22Rv1 (cell line): ENCODE data around the gene DUS4L.
"Not testable (repeated sequence)": the region's sequence is repeated elsewhere in the genome, so short reads cannot be mapped to it uniquely, and the experiment has no call there.

Source experiments
- H3K27ac ChIP-seq: fragments of 450-650 bp; 2 replicates; pipeline ENCODE4 v1.5.1; 2017
- ZFX ChIP-seq: fragments of 450-650 bp; IDR thresholded peaks from 2 replicates; pipeline ENCODE4 v1.6.1; 2017; ENCODE audit warnings: antibody characterized with exemption, borderline replicate concordance
- TF ChIP-seq, protein P1 (sequence below): fragments of 450-650 bp; IDR thresholded peaks from 2 replicates; pipeline ENCODE4 v1.5.1; 2017; ENCODE audit warnings: mild to moderate bottlenecking

Gene DUS4L, protein sequence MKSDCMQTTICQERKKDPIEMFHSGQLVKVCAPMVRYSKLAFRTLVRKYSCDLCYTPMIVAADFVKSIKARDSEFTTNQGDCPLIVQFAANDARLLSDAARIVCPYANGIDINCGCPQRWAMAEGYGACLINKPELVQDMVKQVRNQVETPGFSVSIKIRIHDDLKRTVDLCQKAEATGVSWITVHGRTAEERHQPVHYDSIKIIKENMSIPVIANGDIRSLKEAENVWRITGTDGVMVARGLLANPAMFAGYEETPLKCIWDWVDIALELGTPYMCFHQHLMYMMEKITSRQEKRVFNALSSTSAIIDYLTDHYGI

DNA sequence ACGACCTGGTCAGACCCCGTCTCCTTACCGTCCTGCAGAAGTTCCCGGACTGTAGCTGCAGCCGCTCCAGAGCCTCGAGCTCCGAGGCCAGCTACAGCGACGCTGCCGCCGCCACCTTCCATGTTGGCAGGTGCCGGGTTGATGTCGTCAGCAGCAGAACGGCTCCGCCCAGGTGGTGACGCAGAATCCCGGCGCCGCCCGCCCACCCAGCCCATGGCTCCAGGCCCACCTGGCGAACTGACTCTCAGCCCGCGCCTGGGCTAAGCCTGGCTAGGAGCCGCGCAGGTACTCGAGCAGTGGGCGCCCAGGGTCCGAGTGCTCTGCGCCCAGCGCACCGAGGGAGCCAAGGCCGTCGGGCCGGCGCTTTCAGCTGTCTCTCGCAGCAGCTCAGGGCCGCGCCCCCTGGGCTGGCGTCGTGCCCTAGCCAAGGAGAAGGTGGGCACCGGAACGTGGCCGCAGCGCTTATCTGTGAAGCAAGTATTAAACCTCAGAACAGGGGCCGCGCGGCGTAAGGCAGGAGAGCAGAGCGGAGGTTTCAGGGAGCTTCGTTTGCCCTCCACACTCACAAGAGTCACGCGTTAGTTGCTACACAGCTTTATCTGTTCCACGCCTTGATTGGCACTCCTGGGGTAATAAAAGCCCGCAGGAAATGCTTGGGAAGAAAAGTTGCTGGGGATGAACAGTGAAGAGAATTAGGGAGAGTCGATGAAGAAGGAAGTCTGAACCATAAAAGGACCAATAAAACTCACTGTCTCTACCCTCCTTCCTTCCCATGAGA, at the start of gene DUS4L, which contains the start of gene COG5:
DUS4L (plus strand) TSS at position 197 of the 778 bp plus-strand sequence. CDS start 3,100 bp downstream, outside the sequence.
COG5 (minus strand) TSS at position 146 of the 778 bp plus-strand sequence; CDS start at position 122, 24 bp downstream.
- H3K27ac ChIP-seq = peak within 1 kb of the TSS; percentile 87

DNA sequence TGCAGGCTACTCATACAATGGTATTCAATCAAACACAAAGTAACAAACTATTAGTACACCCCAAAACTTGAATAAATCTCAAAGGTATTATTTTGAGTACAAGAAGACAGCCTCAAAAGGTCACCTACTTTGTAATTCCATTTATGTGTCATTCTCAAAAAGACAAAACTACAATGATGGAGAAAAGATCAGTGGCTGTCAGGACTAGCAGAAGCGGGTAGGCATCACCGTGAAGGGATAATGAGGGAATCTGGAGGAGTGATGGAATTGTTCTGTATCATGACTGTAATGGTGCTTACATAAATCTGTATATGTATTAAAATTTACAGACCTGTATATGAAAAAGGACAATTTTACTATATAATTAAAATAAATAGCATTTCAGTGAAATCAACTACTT, 37.1 kb upstream of the DUS4L start:
- no peak overlapping the region for H3K27ac ChIP-seq
- TF ChIP-seq ZFX = no peak
- TF ChIP-seq, protein P1, sequence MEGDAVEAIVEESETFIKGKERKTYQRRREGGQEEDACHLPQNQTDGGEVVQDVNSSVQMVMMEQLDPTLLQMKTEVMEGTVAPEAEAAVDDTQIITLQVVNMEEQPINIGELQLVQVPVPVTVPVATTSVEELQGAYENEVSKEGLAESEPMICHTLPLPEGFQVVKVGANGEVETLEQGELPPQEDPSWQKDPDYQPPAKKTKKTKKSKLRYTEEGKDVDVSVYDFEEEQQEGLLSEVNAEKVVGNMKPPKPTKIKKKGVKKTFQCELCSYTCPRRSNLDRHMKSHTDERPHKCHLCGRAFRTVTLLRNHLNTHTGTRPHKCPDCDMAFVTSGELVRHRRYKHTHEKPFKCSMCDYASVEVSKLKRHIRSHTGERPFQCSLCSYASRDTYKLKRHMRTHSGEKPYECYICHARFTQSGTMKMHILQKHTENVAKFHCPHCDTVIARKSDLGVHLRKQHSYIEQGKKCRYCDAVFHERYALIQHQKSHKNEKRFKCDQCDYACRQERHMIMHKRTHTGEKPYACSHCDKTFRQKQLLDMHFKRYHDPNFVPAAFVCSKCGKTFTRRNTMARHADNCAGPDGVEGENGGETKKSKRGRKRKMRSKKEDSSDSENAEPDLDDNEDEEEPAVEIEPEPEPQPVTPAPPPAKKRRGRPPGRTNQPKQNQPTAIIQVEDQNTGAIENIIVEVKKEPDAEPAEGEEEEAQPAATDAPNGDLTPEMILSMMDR = no peak

More for the DNA sequence above, at the start of gene DUS4L, which contains the start of gene COG5:
- TF ChIP-seq ZFX = no peak
- TF ChIP-seq, protein P1 = no peak

DNA sequence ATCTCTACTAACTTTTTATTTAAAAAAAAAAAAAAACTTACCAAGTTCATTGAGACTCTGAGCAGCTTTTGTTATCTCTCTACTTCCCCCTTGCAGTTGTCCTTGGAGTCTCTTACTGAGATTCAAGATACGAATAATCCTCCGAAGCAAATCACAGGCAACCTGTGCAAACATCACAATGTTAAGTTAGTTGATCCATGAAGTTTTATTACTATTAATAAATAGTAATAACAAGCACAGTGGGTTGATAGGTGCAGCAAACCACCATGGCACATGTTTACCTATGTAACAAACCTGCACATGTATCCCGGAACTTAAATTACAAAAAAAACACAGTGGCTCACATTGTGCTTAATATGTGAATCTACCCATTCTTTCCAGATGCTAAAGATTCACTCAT, 36.6 kb upstream of the DUS4L start:
- no peak for TF ChIP-seq ZFX
- TF ChIP-seq, protein P1 = no peak
- H3K27ac ChIP-seq = no peak overlapping the region

DNA sequence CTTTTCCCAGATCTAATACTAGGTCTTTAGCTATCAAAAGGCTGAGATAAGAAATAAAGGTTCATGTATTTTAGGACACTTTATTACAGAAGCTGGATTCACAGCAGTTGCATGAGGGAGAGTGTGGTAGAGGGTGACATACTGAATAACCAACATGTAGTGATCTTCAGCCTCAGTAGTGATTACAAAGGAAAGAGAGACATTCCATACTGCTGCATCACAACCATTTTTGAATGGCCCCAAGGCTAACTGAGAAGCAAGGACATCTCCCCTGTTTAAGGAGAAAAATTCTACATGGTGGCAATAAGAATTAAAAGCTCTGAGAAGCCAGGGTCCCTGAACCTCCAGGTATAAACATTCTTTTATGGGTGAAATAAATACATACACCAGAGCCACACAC, 35.3 kb upstream of the DUS4L start:
- no peak overlapping the region for H3K27ac ChIP-seq
- TF ChIP-seq, protein P1 = no peak
- TF ChIP-seq ZFX = no peak

DNA sequence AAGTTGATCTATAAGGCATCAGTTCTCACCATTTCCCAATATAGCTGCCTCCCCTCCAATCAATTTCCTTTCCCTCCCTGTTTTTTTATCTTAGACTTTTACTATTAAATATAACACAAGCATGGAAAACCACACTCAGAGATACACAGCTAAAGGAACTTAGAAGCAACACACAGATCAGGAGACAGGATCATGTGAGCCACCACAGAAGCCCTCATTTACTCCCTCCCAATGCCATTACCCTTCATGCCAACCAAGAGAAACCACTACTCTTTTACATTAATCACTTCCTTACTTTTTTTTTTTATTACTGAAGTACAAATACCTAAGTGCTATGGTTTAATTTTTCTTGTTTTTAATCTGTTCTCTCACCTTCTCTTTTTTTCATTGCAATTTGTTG, 33.0 kb upstream of the DUS4L start:
- TF ChIP-seq, protein P1 = no peak
- TF ChIP-seq ZFX = no peak
- no peak overlapping the region for H3K27ac ChIP-seq

DNA sequence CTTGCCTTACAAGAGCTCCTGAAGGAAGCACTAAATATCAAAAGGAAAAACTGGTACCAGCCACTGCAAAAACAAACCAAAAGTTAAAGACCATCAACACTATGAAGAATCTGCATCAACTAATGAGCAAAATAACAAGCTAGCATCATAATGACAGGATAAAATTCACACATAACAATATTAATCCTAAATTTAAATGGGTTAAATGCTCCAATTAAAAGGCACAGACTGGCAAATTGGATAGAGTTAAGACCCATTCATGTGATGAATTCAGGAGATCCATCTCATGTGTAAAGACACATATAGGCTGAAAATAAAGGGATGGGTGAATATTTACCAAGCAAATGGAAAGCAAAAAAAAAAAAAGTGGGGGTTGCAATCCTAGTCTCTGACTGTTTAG, 29.6 kb upstream of the DUS4L start:
- TF ChIP-seq ZFX = no peak
- TF ChIP-seq, protein P1 = no peak
- no peak overlapping the region for H3K27ac ChIP-seq

DNA sequence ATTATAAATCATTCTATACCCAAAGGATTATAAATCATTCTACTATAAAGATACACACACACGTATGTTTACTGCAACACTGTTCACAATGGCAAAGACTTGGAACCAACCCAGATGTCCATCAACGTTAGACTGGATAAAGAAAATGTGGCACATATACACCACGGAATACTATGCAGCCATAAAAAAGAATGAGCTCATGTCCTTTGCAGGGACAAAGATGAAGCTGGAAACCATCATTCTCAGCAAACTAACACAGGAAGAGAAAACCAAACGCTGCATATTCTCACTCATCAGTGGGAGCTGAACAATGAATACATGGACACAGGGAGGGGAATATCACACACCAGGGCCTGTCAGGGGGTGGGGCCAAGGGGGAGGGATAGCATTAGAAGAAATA, 26.5 kb upstream of the DUS4L start:
- H3K27ac ChIP-seq = not testable (repeated sequence)
